Spleen (tissue), 7 donors: ENCODE data around the gene SYDE2.

Experiments
- POLR2A ChIP-seq, 3 donors: fragments of 450-650 bp; IDR thresholded peaks; one replicate each; pipeline ENCODE4 v1.5.1; 2017; ENCODE audit warnings: antibody characterized with exemption in 3 of 3, mild to moderate bottlenecking in 1 of 3
- POLR2AphosphoS5 ChIP-seq, 3 donors: sonication (generic); formaldehyde crosslinking; IDR thresholded peaks; one replicate each; pipeline ENCODE4 v1.5.1; 2017; ENCODE audit warnings: antibody characterized with exemption in 3 of 3
- TF ChIP-seq, protein P1 (sequence below), 11 experiments: fragments of 200-600 bp in 7 of 11; fragments of 450-650 bp in 4 of 11; sonication (generic) in 4 of 11; IDR thresholded peaks in 8 of 11; conservative IDR thresholded peaks in 3 of 11; 1 replicate in 7 of 11; 2 replicates in 4 of 11; pipeline versions ENCODE4 v1.4.0 to v1.8.0; 2016 to 2021; ENCODE audit warnings: antibody characterized with exemption in 11 of 11, inconsistent platforms in 4 of 11, mild to moderate bottlenecking in 1 of 11
- donor health status: DM: no; HTN: no; CAD: no; lungs with moderate emphysema.
- donor health status: DM: no; HTN: no; CAD: no.
- donor health status: DM: no; HTN: no; CAD: no.

DNA sequence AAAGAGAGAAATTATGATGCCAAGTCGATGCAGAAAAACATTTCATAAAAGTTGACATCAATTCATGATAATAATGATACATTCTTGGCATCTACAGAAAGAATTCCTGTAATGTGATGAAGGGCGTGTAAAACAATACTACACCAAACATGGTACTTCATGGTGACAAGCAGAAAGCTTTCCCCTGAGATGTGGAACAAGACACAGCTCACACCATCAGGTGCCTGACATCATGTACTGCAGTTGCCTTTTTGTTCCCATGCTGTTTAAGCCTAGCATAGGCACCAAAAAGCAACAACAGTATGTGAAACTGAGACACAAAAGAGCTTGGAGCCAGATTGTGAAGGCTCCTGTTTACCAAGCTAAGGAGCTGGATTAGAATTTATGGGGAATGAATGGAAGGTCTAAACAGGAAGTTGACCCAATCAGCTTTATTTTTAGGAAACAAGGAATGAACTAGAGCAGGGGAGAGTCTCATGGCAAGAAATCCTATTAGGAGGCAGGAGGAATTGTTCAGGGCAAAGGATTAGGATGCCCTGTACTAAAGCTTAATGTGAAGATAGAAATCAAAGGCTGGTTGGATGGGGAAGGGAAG lies 67.2 kb downstream of the SYDE2 start:
- TF ChIP-seq, protein P1, sequence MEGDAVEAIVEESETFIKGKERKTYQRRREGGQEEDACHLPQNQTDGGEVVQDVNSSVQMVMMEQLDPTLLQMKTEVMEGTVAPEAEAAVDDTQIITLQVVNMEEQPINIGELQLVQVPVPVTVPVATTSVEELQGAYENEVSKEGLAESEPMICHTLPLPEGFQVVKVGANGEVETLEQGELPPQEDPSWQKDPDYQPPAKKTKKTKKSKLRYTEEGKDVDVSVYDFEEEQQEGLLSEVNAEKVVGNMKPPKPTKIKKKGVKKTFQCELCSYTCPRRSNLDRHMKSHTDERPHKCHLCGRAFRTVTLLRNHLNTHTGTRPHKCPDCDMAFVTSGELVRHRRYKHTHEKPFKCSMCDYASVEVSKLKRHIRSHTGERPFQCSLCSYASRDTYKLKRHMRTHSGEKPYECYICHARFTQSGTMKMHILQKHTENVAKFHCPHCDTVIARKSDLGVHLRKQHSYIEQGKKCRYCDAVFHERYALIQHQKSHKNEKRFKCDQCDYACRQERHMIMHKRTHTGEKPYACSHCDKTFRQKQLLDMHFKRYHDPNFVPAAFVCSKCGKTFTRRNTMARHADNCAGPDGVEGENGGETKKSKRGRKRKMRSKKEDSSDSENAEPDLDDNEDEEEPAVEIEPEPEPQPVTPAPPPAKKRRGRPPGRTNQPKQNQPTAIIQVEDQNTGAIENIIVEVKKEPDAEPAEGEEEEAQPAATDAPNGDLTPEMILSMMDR (IDR thresholded peaks at IDR 0.05 in 8 of 11, conservative IDR thresholded peaks at IDR 0.05 in 3 of 11) = no peak
- no peak for TF ChIP-seq POLR2AphosphoS5 (IDR thresholded peaks at IDR 0.05)
- no peak for TF ChIP-seq POLR2A (IDR thresholded peaks at IDR 0.05)
